IPS-15b (cell line): ENCODE data around the gene NEK1.

Experiments used
- H3K27me3 ChIP-seq: one replicate; pipeline ENCODE4 v1.6.1; 2013; ENCODE audit warnings: low read length; ENCODE audit not compliant: control insufficient read depth, insufficient read depth
- H3K36me3 ChIP-seq: one replicate; pipeline ENCODE4 v1.6.1; 2013; ENCODE audit warnings: low read length; ENCODE audit not compliant: control insufficient read depth, insufficient read depth
- H3K4me1 ChIP-seq: one replicate; pipeline ENCODE4 v1.6.1; 2013; ENCODE audit warnings: mild to moderate bottlenecking, low read length; ENCODE audit not compliant: control insufficient read depth, insufficient read depth
- H3K4me3 ChIP-seq: one replicate; pipeline ENCODE4 v1.5.1; 2013; ENCODE audit warnings: low read depth, low read length
- H3K9ac ChIP-seq: one replicate; pipeline ENCODE4 v1.6.1; 2013; ENCODE audit warnings: low read depth, mild to moderate bottlenecking, low read length
- H3K9me3 ChIP-seq: one replicate; pipeline ENCODE4 v1.6.1; 2013; ENCODE audit warnings: mild to moderate bottlenecking, low read length; ENCODE audit not compliant: control insufficient read depth, insufficient read depth

Gene NEK1

GRCh38 chr4:169410839-169411770 lies 201.3 kb downstream of the NEK1 start:
- no peaks in the 10 kb centered on the region for H3K4me1 ChIP-seq

GRCh38 chr4:169407217-169407845 lies 205.1 kb downstream of the NEK1 start:
- no peak overlapping the region for H3K9ac ChIP-seq
- no peaks in the 10 kb centered on the region for H3K36me3 ChIP-seq
- H3K9me3 ChIP-seq: no peaks in the 10 kb centered on the region
- H3K4me1 ChIP-seq: peaks cover 6% of the 10 kb centered on the region
- H3K27me3 ChIP-seq: no peaks in the 10 kb centered on the region
- H3K4me3 ChIP-seq: no peak overlapping the region

More at GRCh38 chr4:169410839-169411770, 201.3 kb downstream of the NEK1 start:
- H3K27me3 ChIP-seq: no peaks in the 10 kb centered on the region
- H3K9ac ChIP-seq: no peak overlapping the region
- no peaks in the 10 kb centered on the region for H3K36me3 ChIP-seq
- H3K9me3 ChIP-seq: no peaks in the 10 kb centered on the region
- H3K4me3 ChIP-seq: no peak overlapping the region

GRCh38 chr4:169404960-169405359 lies 207.4 kb downstream of the NEK1 start:
- H3K9ac ChIP-seq: no peak overlapping the region
- H3K27me3 ChIP-seq: no peaks in the 10 kb centered on the region
- peaks cover 6% of the 10 kb centered on the region for H3K4me1 ChIP-seq
- no peaks in the 10 kb centered on the region for H3K9me3 ChIP-seq
- no peaks in the 10 kb centered on the region for H3K36me3 ChIP-seq
- no peak overlapping the region for H3K4me3 ChIP-seq

- H3K4me3 ChIP-seq: no peak overlapping the region
- H3K9ac ChIP-seq: no peak overlapping the region
- H3K4me1 ChIP-seq: peaks cover 6% of the 10 kb centered on the region
- H3K9me3 ChIP-seq: no peaks in the 10 kb centered on the region
- H3K27me3 ChIP-seq: no peaks in the 10 kb centered on the region
- no peaks in the 10 kb centered on the region for H3K36me3 ChIP-seq
Observed at GRCh38 chr4:169400832-169401231, 211.6 kb downstream of the NEK1 start.

- no peak overlapping the region for H3K9ac ChIP-seq
- no peaks in the 10 kb centered on the region for H3K9me3 ChIP-seq
- no peaks in the 10 kb centered on the region for H3K36me3 ChIP-seq
- H3K27me3 ChIP-seq: no peaks in the 10 kb centered on the region
- no peak overlapping the region for H3K4me3 ChIP-seq
- H3K4me1 ChIP-seq: peaks cover 5% of the 10 kb centered on the region
Observed at GRCh38 chr4:169399976-169400767, 212.2 kb downstream of the NEK1 start.

- H3K27me3 ChIP-seq: no peaks in the 10 kb centered on the region
- no peak overlapping the region for H3K4me3 ChIP-seq
- no peak overlapping the region for H3K9ac ChIP-seq
- H3K4me1 ChIP-seq: no peaks in the 10 kb centered on the region
- no peaks in the 10 kb centered on the region for H3K9me3 ChIP-seq
- no peaks in the 10 kb centered on the region for H3K36me3 ChIP-seq
Observed at GRCh38 chr4:169398316-169398715, 214.1 kb downstream of the NEK1 start.

- H3K9me3 ChIP-seq: no peaks in the 10 kb centered on the region
- H3K9ac ChIP-seq: no peak overlapping the region
- no peaks in the 10 kb centered on the region for H3K27me3 ChIP-seq
- no peak overlapping the region for H3K4me3 ChIP-seq
- H3K4me1 ChIP-seq: no peaks in the 10 kb centered on the region
- no peaks in the 10 kb centered on the region for H3K36me3 ChIP-seq
Observed at GRCh38 chr4:169397762-169398161, 214.6 kb downstream of the NEK1 start.

GRCh38 chr4:169385376-169385775 lies 227.0 kb downstream of the NEK1 start:
- H3K4me1 ChIP-seq: no peaks in the 10 kb centered on the region
- H3K9me3 ChIP-seq: no peaks in the 10 kb centered on the region
- H3K36me3 ChIP-seq: no peaks in the 10 kb centered on the region
- no peaks in the 10 kb centered on the region for H3K27me3 ChIP-seq
- H3K9ac ChIP-seq: no peak overlapping the region
- H3K4me3 ChIP-seq: no peak overlapping the region

GRCh38 chr4:169384779-169385178 lies 227.6 kb downstream of the NEK1 start:
- no peaks in the 10 kb centered on the region for H3K9me3 ChIP-seq
- H3K4me1 ChIP-seq: no peaks in the 10 kb centered on the region
- H3K27me3 ChIP-seq: no peaks in the 10 kb centered on the region
- H3K4me3 ChIP-seq: no peak overlapping the region
- no peaks in the 10 kb centered on the region for H3K36me3 ChIP-seq
- H3K9ac ChIP-seq: no peak overlapping the region

- Histone ChIP-seq H3K36me3 (no peaks in the 10 kb centered on the region), H3K9ac (no peak overlapping the region), H3K9me3 (no peaks in the 10 kb centered on the region), H3K27me3 (no peaks in the 10 kb centered on the region), H3K4me3 (no peak overlapping the region), H3K4me1 (no peaks in the 10 kb centered on the region)
Observed at GRCh38 chr4:169383724-169384123, 228.7 kb downstream of the NEK1 start.

- H3K9ac ChIP-seq: no peak overlapping the region
- H3K4me3 ChIP-seq: no peak overlapping the region
- H3K27me3 ChIP-seq: no peaks in the 10 kb centered on the region
- H3K9me3 ChIP-seq: no peaks in the 10 kb centered on the region
- no peaks in the 10 kb centered on the region for H3K36me3 ChIP-seq
- no peaks in the 10 kb centered on the region for H3K4me1 ChIP-seq
Observed at GRCh38 chr4:169379688-169380087, 232.7 kb downstream of the NEK1 start.
